ENCODE data around the gene FKBP11. TPM values are rescaled to one million over a fixed set of nuclear protein-coding genes. Genes with fewer than 3 reads are reported as not detected.
A peak's percentile ranks its signal among the peaks of the same experiment; 100 is the strongest.

FKBP11 gene
- total and polyA plus RNA-seq, 2 experiments from 2014 or later = 29.5 to 94.9 TPM

GRCh38 chr12:48934312-48934706, 9.0 kb upstream of the FKBP11 start:
- TF ChIP-seq, protein P1, sequence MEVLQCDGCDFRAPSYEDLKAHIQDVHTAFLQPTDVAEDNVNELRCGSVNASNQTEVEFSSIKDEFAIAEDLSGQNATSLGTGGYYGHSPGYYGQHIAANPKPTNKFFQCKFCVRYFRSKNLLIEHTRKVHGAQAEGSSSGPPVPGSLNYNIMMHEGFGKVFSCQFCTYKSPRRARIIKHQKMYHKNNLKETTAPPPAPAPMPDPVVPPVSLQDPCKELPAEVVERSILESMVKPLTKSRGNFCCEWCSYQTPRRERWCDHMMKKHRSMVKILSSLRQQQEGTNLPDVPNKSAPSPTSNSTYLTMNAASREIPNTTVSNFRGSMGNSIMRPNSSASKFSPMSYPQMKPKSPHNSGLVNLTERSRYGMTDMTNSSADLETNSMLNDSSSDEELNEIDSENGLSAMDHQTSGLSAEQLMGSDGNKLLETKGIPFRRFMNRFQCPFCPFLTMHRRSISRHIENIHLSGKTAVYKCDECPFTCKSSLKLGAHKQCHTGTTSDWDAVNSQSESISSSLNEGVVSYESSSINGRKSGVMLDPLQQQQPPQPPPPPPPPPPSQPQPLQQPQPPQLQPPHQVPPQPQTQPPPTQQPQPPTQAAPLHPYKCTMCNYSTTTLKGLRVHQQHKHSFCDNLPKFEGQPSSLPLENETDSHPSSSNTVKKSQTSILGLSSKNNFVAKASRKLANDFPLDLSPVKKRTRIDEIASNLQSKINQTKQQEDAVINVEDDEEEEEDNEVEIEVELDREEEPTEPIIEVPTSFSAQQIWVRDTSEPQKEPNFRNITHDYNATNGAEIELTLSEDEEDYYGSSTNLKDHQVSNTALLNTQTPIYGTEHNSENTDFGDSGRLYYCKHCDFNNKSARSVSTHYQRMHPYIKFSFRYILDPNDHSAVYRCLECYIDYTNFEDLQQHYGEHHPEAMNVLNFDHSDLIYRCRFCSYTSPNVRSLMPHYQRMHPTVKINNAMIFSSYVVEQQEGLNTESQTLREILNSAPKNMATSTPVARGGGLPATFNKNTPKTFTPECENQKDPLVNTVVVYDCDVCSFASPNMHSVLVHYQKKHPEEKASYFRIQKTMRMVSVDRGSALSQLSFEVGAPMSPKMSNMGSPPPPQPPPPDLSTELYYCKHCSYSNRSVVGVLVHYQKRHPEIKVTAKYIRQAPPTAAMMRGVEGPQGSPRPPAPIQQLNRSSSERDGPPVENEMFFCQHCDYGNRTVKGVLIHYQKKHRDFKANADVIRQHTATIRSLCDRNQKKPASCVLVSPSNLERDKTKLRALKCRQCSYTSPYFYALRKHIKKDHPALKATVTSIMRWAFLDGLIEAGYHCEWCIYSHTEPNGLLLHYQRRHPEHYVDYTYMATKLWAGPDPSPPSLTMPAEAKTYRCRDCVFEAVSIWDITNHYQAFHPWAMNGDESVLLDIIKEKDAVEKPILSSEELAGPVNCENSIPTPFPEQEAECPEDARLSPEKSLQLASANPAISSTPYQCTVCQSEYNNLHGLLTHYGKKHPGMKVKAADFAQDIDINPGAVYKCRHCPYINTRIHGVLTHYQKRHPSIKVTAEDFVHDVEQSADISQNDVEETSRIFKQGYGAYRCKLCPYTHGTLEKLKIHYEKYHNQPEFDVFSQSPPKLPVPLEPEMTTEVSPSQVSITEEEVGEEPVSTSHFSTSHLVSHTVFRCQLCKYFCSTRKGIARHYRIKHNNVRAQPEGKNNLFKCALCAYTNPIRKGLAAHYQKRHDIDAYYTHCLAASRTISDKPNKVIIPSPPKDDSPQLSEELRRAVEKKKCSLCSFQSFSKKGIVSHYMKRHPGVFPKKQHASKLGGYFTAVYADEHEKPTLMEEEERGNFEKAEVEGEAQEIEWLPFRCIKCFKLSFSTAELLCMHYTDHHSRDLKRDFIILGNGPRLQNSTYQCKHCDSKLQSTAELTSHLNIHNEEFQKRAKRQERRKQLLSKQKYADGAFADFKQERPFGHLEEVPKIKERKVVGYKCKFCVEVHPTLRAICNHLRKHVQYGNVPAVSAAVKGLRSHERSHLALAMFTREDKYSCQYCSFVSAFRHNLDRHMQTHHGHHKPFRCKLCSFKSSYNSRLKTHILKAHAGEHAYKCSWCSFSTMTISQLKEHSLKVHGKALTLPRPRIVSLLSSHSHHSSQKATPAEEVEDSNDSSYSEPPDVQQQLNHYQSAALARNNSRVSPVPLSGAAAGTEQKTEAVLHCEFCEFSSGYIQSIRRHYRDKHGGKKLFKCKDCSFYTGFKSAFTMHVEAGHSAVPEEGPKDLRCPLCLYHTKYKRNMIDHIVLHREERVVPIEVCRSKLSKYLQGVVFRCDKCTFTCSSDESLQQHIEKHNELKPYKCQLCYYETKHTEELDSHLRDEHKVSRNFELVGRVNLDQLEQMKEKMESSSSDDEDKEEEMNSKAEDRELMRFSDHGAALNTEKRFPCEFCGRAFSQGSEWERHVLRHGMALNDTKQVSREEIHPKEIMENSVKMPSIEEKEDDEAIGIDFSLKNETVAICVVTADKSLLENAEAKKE (CRISPR knock-in tag; IDR thresholded peaks at IDR 0.05) = no peak
- TF ChIP-seq, protein P2, sequence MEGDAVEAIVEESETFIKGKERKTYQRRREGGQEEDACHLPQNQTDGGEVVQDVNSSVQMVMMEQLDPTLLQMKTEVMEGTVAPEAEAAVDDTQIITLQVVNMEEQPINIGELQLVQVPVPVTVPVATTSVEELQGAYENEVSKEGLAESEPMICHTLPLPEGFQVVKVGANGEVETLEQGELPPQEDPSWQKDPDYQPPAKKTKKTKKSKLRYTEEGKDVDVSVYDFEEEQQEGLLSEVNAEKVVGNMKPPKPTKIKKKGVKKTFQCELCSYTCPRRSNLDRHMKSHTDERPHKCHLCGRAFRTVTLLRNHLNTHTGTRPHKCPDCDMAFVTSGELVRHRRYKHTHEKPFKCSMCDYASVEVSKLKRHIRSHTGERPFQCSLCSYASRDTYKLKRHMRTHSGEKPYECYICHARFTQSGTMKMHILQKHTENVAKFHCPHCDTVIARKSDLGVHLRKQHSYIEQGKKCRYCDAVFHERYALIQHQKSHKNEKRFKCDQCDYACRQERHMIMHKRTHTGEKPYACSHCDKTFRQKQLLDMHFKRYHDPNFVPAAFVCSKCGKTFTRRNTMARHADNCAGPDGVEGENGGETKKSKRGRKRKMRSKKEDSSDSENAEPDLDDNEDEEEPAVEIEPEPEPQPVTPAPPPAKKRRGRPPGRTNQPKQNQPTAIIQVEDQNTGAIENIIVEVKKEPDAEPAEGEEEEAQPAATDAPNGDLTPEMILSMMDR (conservative IDR thresholded peaks at IDR 0.05; ENCODE audit: low read depth in 2 of 2) = peak; percentile 50 to 62
- Mint-ChIP-seq H3K36me3 (ENCODE audit: low read depth) (peaks cover 84% of the 10 kb centered on the region), H3K27me3 (ENCODE audit: insufficient read depth, low read depth, poor library complexity) (peaks cover 9% of the 10 kb centered on the region), H3K9me3 (no peaks in the 10 kb centered on the region), H3K4me3 (no peak overlapping the region), H3K4me1 (peaks cover 14% of the 10 kb centered on the region), H3K27ac (no peak overlapping the region)
- Histone ChIP-seq H3K27ac (ENCODE audit: low read depth) (no peak overlapping the region), H3K27me3 (ENCODE audit: insufficient read depth) (no peaks in the 10 kb centered on the region), H3K4me1 (ENCODE audit: insufficient read depth) (no peaks in the 10 kb centered on the region), H3K4me3 (no peak overlapping the region), H3K4me2 (no peak overlapping the region), H2AFZ (no peak overlapping the region), H3F3A (replicated peaks; ENCODE audit: low read depth) (0 out of 2 replicates have a peak, but pooled peaks cover 3% of the 10 kb centered on the region), H4K20me1 (replicated peaks; ENCODE audit: insufficient read depth) (peaks cover 18% of the 10 kb centered on the region), H3K79me2 (replicated peaks; ENCODE audit: insufficient read depth) (peaks cover 4% of the 10 kb centered on the region), H3K36me3 (ENCODE audit: insufficient read depth) (peaks cover 21% of the 10 kb centered on the region), H3K9me2 (ENCODE audit: insufficient read depth) (no peaks in the 10 kb centered on the region)
- peak; percentile 25; the same call in 2 of the 3 replicates for ATAC-seq
- DNase-seq (ENCODE audit: low spot score) = peak; percentile 34

DNA sequence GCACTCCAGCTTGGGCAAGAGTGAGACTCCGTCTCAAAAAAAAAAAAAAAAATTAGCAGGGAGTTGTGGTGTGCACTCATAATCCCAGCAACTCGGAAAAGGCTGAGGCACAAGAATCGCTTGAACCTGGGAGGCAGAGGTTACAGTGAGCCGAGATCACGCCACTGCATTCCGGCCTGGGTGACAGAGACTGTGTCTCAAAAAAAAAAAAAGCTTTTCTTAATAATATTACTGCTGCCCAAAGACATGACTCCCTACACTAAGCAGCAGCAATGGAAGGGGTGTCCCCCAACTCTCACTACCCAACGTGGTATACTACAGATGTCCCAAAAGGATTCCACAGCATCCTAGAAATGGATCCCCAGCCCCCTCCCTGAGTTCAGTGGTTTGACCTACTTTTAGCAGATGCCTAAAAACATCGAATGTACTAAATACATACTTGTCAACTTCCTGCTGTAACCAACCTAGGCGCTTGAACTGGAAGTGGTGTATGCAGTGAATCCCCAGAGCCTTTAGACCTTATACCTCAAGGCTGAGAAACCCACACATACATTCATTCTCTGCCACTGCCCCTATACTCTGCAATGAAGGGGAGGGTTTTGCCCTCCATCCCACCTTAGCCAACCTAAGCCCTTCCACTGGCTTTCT, 8.5 kb upstream of the FKBP11 start:
- H3K4me3 Mint-ChIP-seq = no peak overlapping the region
- Histone ChIP-seq H2AFZ (no peak overlapping the region), H3K4me2 (no peak overlapping the region), H3K4me3 (no peak overlapping the region), H3K4me1 (ENCODE audit: insufficient read depth) (no peaks in the 10 kb centered on the region), H3F3A (replicated peaks; ENCODE audit: low read depth) (0 out of 2 replicates have a peak, but pooled peaks cover 3% of the 10 kb centered on the region), H3K9me2 (ENCODE audit: insufficient read depth) (no peaks in the 10 kb centered on the region), H3K27me3 (ENCODE audit: insufficient read depth) (no peaks in the 10 kb centered on the region), H3K79me2 (replicated peaks; ENCODE audit: insufficient read depth) (peaks cover 4% of the 10 kb centered on the region), H4K20me1 (replicated peaks; ENCODE audit: insufficient read depth) (peaks cover 18% of the 10 kb centered on the region), H3K27ac (ENCODE audit: low read depth) (no peak overlapping the region), H3K36me3 (ENCODE audit: insufficient read depth) (peaks cover 17% of the 10 kb centered on the region)
- ATAC-seq = no peak
- peaks cover 9% of the 10 kb centered on the region for H3K27me3 Mint-ChIP-seq (ENCODE audit: insufficient read depth, low read depth, poor library complexity)
- no peaks in the 10 kb centered on the region for H3K9me3 Mint-ChIP-seq
- H3K4me1 Mint-ChIP-seq = peaks cover 14% of the 10 kb centered on the region
- DNase-seq (ENCODE audit: low spot score) = no peak
- peaks cover 81% of the 10 kb centered on the region for H3K36me3 Mint-ChIP-seq (ENCODE audit: low read depth)
- H3K27ac Mint-ChIP-seq = no peak overlapping the region
- no peak for TF ChIP-seq ZNF331 (CRISPR knock-in tag; IDR thresholded peaks at IDR 0.05; ENCODE audit: low read depth)
- TF ChIP-seq, protein P3, sequence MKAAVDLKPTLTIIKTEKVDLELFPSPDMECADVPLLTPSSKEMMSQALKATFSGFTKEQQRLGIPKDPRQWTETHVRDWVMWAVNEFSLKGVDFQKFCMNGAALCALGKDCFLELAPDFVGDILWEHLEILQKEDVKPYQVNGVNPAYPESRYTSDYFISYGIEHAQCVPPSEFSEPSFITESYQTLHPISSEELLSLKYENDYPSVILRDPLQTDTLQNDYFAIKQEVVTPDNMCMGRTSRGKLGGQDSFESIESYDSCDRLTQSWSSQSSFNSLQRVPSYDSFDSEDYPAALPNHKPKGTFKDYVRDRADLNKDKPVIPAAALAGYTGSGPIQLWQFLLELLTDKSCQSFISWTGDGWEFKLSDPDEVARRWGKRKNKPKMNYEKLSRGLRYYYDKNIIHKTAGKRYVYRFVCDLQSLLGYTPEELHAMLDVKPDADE (IDR thresholded peaks at IDR 0.05) = no peak
- no peak for TF ChIP-seq JUNB (IDR thresholded peaks at IDR 0.05; ENCODE audit: unreplicated experiment)
- no peak for TF ChIP-seq POLR2AphosphoS5 (IDR thresholded peaks at IDR 0.05; ENCODE audit: low read depth)
- TF ChIP-seq STAT1 (IDR thresholded peaks at IDR 0.05; ENCODE audit: unreplicated experiment) = no peak
- no peak for TF ChIP-seq EZH2phosphoT487 (IDR thresholded peaks at IDR 0.05; ENCODE audit: unreplicated experiment)
- no peak for TF ChIP-seq EZH2 (IDR thresholded peaks at IDR 0.05; ENCODE audit: low read depth, unreplicated experiment)

Data from GM23338 (cell line).